GM23338 (cell line): ENCODE results near the gene TYSND1. TPM values are rescaled to one million over a fixed set of nuclear protein-coding genes. Genes with fewer than 3 reads are reported as not detected.

Experiments used
- ATAC-seq: fragments of 200-7000 bp; cut with Tn5 transposase; 3 replicates; pipeline ENCODE4 v1.9.1; 2020
- DNase-seq: peaks from one replicate; pipeline ENCODE4 v3.0.0-alpha.2; 2015; ENCODE audit warnings: low spot score
- H2AFZ ChIP-seq: fragments of 200-600 bp; sonication (generic); 2 replicates; pipeline ENCODE4 v1.8.0; 2016; ENCODE audit warnings: antibody characterized with exemption, mild to moderate bottlenecking, moderate library complexity
- H3F3A ChIP-seq: fragments of 200-600 bp; sonication (generic); replicated peaks from 2 replicates; pipeline ENCODE4 v1.8.0; 2017; ENCODE audit warnings: antibody characterized with exemption, mixed run types, low read depth
- H3K27ac ChIP-seq: fragments of 200-600 bp; sonication (generic); 2 replicates; pipeline ENCODE4 v1.6.1; 2016; ENCODE audit warnings: low read depth
- H3K27me3 ChIP-seq: fragments of 200-600 bp; sonication (generic); 2 replicates; pipeline ENCODE4 v1.8.0; 2016; ENCODE audit warnings: mild to moderate bottlenecking, mixed run types, moderate library complexity; ENCODE audit not compliant: insufficient read depth
- H3K36me3 ChIP-seq: fragments of 200-600 bp; sonication (generic); 2 replicates; pipeline ENCODE4 v1.8.0; 2016; ENCODE audit warnings: mild to moderate bottlenecking; ENCODE audit not compliant: insufficient read depth
- H3K4me1 ChIP-seq: fragments of 200-600 bp; sonication (generic); 2 replicates; pipeline ENCODE4 v1.8.0; 2016; ENCODE audit warnings: mild to moderate bottlenecking, moderate library complexity; ENCODE audit not compliant: insufficient read depth
- H3K4me2 ChIP-seq: fragments of 200-600 bp; sonication (generic); 2 replicates; pipeline ENCODE4 v1.7.1; 2017; ENCODE audit warnings: mixed run types
- H3K4me3 ChIP-seq: fragments of 200-600 bp; sonication (generic); 2 replicates; pipeline ENCODE4 v1.6.1; 2016; ENCODE audit warnings: mixed run types
- H3K79me2 ChIP-seq: fragments of 200-600 bp; sonication (generic); replicated peaks from 2 replicates; pipeline ENCODE4 v1.8.0; 2017; ENCODE audit warnings: mild to moderate bottlenecking; ENCODE audit not compliant: insufficient read depth
- H3K9me2 ChIP-seq: fragments of 200-600 bp; sonication (generic); 2 replicates; pipeline ENCODE4 v1.8.0; 2017; ENCODE audit not compliant: insufficient read depth
- H4K20me1 ChIP-seq: fragments of 200-600 bp; sonication (generic); replicated peaks from 2 replicates; pipeline ENCODE4 v1.8.0; 2017; ENCODE audit warnings: mild to moderate bottlenecking; ENCODE audit not compliant: insufficient read depth
- H3K27ac Mint-ChIP-seq: 2 replicates; pipeline ENCODE4 v1.8.0; 2020; ENCODE audit warnings: inconsistent platforms, mild to moderate bottlenecking, moderate library complexity, mixed read lengths
- H3K27me3 Mint-ChIP-seq: 3 replicates; pipeline ENCODE4 v1.8.0; 2022; ENCODE audit warnings: low read depth, mild to moderate bottlenecking, moderate library complexity, mixed read lengths, inconsistent platforms; ENCODE audit not compliant: insufficient read depth, poor library complexity
- H3K36me3 Mint-ChIP-seq: 3 replicates; pipeline ENCODE4 v1.8.0; 2021; ENCODE audit warnings: low read depth, mild to moderate bottlenecking, inconsistent platforms, moderate library complexity, mixed read lengths
- H3K4me1 Mint-ChIP-seq: 3 replicates; pipeline ENCODE4 v1.8.0; 2020; ENCODE audit warnings: mild to moderate bottlenecking, inconsistent platforms, mixed read lengths
- H3K4me3 Mint-ChIP-seq: 3 replicates; pipeline ENCODE4 v1.8.0; 2021; ENCODE audit warnings: moderate library complexity, mild to moderate bottlenecking, inconsistent platforms, mixed read lengths
- H3K9me3 Mint-ChIP-seq: 3 replicates; pipeline ENCODE4 v1.8.0; 2020; ENCODE audit warnings: moderate library complexity, mild to moderate bottlenecking, inconsistent platforms, mixed read lengths
- CREB1 ChIP-seq: fragments of 250-450 bp; sonication (Bioruptor Pico); IDR thresholded peaks from 2 replicates; pipeline ENCODE4 v1.5.0; 2020; ENCODE audit warnings: low read depth, mild to moderate bottlenecking, moderate library complexity
- EZH2 ChIP-seq: fragments of 200-600 bp; sonication (generic); IDR thresholded peaks from one replicate; pipeline ENCODE4 v1.8.0; 2017; ENCODE audit warnings: antibody characterized with exemption, mild to moderate bottlenecking, low read depth; ENCODE audit not compliant: unreplicated experiment
- EZH2phosphoT487 ChIP-seq: fragments of 200-600 bp; sonication (generic); IDR thresholded peaks from one replicate; pipeline ENCODE4 v1.8.1; 2018; ENCODE audit warnings: antibody characterized with exemption; ENCODE audit not compliant: unreplicated experiment
- JUNB ChIP-seq: IDR thresholded peaks from one replicate; pipeline ENCODE4 v1.6.1; 2016; ENCODE audit warnings: antibody characterized with exemption; ENCODE audit not compliant: unreplicated experiment
- POLR2AphosphoS5 ChIP-seq: IDR thresholded peaks from 2 replicates; pipeline ENCODE4 v1.6.1; 2016; ENCODE audit warnings: antibody characterized with exemption, low read depth
- STAT1 ChIP-seq: IDR thresholded peaks from one replicate; pipeline ENCODE4 v1.6.1; 2016; ENCODE audit warnings: antibody characterized with exemption; ENCODE audit not compliant: unreplicated experiment
- ZNF114 ChIP-seq: fragments of 250-450 bp; sonication (Bioruptor Pico); IDR thresholded peaks from 2 replicates; pipeline ENCODE4 v1.5.0; 2020; ENCODE audit warnings: mild to moderate bottlenecking, moderate library complexity
- polyA plus RNA-seq: library from polyadenylated mRNA; unstranded; fragments of >200 nt; fragmentation: Nextera tagmentation; extraction: Ambion mirVana; gene quantifications from 2 replicates; pipeline ENCODE4 v1.2.1, GENCODE V29; 2016
- total RNA-seq: library from RNA; depleted of rRNA; stranded (reverse); fragments of >200 nt; shearing (Covaris generic); gene quantifications from 2 replicates; pipeline ENCODE4 v1.2.3, GENCODE V29; 2014
- TF ChIP-seq, protein P1 (sequence below): fragments of 250-450 bp; sonication (Bioruptor Pico); IDR thresholded peaks from 2 replicates; pipeline ENCODE4 v1.5.0; 2020; ENCODE audit warnings: mild to moderate bottlenecking, moderate library complexity
- TF ChIP-seq, protein P2 (sequence below), 2 experiments: fragments of 200-600 bp in 1 of 2; sonication (generic) in 1 of 2; conservative IDR thresholded peaks; 2 replicates each; pipeline versions ENCODE4 v1.5.1 to v1.6.1; 2016 to 2017; ENCODE audit warnings: antibody characterized with exemption in 2 of 2, low read depth in 2 of 2, mild to moderate bottlenecking in 2 of 2, moderate library complexity in 1 of 2
- TF ChIP-seq, protein P3 (sequence below): IDR thresholded peaks from one replicate; pipeline ENCODE4 v1.6.1; 2018; ENCODE audit warnings: antibody characterized with exemption; ENCODE audit not compliant: unreplicated experiment

TYSND1 gene
- total and polyA plus RNA-seq, 2 experiments from 2014 or later: 5.2 to 19.5 TPM

DNA sequence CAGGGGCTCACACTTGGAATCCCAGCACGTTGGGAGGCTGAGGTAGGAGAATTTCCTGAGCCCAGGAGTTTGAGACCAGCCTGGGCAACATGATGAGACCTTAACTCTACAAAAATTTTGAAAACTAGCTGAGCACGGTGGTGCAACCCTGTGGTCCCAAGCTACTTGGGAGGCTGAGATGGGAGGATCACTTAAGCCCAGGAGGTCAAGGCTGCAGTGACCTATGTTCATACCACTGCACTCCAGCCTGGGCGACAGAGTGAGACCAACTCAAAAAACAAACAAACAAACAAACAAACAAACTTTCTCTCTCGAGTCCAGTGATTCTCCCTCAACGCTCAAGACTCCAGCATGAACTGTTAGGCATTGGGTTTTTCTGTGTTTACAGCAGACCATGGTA lies 2.0 kb upstream of the TYSND1 start (continued):
- TF ChIP-seq, protein P1, sequence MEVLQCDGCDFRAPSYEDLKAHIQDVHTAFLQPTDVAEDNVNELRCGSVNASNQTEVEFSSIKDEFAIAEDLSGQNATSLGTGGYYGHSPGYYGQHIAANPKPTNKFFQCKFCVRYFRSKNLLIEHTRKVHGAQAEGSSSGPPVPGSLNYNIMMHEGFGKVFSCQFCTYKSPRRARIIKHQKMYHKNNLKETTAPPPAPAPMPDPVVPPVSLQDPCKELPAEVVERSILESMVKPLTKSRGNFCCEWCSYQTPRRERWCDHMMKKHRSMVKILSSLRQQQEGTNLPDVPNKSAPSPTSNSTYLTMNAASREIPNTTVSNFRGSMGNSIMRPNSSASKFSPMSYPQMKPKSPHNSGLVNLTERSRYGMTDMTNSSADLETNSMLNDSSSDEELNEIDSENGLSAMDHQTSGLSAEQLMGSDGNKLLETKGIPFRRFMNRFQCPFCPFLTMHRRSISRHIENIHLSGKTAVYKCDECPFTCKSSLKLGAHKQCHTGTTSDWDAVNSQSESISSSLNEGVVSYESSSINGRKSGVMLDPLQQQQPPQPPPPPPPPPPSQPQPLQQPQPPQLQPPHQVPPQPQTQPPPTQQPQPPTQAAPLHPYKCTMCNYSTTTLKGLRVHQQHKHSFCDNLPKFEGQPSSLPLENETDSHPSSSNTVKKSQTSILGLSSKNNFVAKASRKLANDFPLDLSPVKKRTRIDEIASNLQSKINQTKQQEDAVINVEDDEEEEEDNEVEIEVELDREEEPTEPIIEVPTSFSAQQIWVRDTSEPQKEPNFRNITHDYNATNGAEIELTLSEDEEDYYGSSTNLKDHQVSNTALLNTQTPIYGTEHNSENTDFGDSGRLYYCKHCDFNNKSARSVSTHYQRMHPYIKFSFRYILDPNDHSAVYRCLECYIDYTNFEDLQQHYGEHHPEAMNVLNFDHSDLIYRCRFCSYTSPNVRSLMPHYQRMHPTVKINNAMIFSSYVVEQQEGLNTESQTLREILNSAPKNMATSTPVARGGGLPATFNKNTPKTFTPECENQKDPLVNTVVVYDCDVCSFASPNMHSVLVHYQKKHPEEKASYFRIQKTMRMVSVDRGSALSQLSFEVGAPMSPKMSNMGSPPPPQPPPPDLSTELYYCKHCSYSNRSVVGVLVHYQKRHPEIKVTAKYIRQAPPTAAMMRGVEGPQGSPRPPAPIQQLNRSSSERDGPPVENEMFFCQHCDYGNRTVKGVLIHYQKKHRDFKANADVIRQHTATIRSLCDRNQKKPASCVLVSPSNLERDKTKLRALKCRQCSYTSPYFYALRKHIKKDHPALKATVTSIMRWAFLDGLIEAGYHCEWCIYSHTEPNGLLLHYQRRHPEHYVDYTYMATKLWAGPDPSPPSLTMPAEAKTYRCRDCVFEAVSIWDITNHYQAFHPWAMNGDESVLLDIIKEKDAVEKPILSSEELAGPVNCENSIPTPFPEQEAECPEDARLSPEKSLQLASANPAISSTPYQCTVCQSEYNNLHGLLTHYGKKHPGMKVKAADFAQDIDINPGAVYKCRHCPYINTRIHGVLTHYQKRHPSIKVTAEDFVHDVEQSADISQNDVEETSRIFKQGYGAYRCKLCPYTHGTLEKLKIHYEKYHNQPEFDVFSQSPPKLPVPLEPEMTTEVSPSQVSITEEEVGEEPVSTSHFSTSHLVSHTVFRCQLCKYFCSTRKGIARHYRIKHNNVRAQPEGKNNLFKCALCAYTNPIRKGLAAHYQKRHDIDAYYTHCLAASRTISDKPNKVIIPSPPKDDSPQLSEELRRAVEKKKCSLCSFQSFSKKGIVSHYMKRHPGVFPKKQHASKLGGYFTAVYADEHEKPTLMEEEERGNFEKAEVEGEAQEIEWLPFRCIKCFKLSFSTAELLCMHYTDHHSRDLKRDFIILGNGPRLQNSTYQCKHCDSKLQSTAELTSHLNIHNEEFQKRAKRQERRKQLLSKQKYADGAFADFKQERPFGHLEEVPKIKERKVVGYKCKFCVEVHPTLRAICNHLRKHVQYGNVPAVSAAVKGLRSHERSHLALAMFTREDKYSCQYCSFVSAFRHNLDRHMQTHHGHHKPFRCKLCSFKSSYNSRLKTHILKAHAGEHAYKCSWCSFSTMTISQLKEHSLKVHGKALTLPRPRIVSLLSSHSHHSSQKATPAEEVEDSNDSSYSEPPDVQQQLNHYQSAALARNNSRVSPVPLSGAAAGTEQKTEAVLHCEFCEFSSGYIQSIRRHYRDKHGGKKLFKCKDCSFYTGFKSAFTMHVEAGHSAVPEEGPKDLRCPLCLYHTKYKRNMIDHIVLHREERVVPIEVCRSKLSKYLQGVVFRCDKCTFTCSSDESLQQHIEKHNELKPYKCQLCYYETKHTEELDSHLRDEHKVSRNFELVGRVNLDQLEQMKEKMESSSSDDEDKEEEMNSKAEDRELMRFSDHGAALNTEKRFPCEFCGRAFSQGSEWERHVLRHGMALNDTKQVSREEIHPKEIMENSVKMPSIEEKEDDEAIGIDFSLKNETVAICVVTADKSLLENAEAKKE (CRISPR knock-in tag): no peak
- no peak for TF ChIP-seq STAT1

DNA sequence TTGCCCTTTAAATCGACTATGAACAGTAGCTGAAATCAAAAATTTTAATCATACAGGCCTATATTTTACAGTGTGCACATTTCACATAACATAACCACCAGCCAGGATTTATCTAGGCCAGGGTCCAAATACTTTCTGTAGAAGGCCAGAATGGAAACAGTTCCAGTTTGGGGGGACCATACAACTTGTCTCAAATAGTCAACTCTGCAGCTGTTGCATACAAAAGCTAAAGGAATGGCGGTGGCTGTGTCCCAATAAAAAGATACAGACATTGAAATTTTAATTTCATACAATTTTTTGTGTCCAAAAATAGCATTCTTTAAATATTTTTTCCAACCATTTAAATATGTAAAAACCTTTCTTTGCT lies 742 bp upstream of the TYSND1 start:
- H2AFZ ChIP-seq: no peak overlapping the region
- H3K4me3 ChIP-seq: peak overlapping the region; percentile 38
- ATAC-seq: no peak
- TF ChIP-seq CREB1 (CRISPR knock-in tag) (no peak), EZH2phosphoT487 (no peak), POLR2AphosphoS5 (no peak), EZH2 (no peak), JUNB (no peak), ZNF114 (CRISPR knock-in tag) (no peak)
- TF ChIP-seq, protein P2, sequence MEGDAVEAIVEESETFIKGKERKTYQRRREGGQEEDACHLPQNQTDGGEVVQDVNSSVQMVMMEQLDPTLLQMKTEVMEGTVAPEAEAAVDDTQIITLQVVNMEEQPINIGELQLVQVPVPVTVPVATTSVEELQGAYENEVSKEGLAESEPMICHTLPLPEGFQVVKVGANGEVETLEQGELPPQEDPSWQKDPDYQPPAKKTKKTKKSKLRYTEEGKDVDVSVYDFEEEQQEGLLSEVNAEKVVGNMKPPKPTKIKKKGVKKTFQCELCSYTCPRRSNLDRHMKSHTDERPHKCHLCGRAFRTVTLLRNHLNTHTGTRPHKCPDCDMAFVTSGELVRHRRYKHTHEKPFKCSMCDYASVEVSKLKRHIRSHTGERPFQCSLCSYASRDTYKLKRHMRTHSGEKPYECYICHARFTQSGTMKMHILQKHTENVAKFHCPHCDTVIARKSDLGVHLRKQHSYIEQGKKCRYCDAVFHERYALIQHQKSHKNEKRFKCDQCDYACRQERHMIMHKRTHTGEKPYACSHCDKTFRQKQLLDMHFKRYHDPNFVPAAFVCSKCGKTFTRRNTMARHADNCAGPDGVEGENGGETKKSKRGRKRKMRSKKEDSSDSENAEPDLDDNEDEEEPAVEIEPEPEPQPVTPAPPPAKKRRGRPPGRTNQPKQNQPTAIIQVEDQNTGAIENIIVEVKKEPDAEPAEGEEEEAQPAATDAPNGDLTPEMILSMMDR (conservative IDR thresholded peaks at IDR 0.05; ENCODE audit: low read depth in 2 of 2): no peak
- TF ChIP-seq, protein P3, sequence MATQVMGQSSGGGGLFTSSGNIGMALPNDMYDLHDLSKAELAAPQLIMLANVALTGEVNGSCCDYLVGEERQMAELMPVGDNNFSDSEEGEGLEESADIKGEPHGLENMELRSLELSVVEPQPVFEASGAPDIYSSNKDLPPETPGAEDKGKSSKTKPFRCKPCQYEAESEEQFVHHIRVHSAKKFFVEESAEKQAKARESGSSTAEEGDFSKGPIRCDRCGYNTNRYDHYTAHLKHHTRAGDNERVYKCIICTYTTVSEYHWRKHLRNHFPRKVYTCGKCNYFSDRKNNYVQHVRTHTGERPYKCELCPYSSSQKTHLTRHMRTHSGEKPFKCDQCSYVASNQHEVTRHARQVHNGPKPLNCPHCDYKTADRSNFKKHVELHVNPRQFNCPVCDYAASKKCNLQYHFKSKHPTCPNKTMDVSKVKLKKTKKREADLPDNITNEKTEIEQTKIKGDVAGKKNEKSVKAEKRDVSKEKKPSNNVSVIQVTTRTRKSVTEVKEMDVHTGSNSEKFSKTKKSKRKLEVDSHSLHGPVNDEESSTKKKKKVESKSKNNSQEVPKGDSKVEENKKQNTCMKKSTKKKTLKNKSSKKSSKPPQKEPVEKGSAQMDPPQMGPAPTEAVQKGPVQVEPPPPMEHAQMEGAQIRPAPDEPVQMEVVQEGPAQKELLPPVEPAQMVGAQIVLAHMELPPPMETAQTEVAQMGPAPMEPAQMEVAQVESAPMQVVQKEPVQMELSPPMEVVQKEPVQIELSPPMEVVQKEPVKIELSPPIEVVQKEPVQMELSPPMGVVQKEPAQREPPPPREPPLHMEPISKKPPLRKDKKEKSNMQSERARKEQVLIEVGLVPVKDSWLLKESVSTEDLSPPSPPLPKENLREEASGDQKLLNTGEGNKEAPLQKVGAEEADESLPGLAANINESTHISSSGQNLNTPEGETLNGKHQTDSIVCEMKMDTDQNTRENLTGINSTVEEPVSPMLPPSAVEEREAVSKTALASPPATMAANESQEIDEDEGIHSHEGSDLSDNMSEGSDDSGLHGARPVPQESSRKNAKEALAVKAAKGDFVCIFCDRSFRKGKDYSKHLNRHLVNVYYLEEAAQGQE: no peak

More for the DNA sequence above, 742 bp upstream of the TYSND1 start:
- no peaks in the 10 kb centered on the region; the same call in none of the 2 replicates for H4K20me1 ChIP-seq
- peaks cover 7% of the 10 kb centered on the region; the same call in 1 of the 2 replicates for H3K27me3 ChIP-seq
- no peaks in the 10 kb centered on the region for H3K9me2 ChIP-seq
- peak overlapping the region; percentile 9 for H3K27ac ChIP-seq
- Mint-ChIP-seq H3K36me3 (peaks cover 19% of the 10 kb centered on the region), H3K27me3 (peaks cover 6% of the 10 kb centered on the region), H3K4me1 (peaks cover 14% of the 10 kb centered on the region), H3K4me3 (peak overlapping the region; percentile 74), H3K9me3 (no peaks in the 10 kb centered on the region), H3K27ac (peak overlapping the region; percentile 98)
- H3F3A ChIP-seq: 0 out of 2 replicates have a peak, but pooled peaks cover 3% of the 10 kb centered on the region
- H3K4me1 ChIP-seq: peaks cover 12% of the 10 kb centered on the region; the same call in 1 of the 2 replicates
- DNase-seq: no peak
- peaks cover 7% of the 10 kb centered on the region; the same call in 1 of the 2 replicates for H3K79me2 ChIP-seq
- peaks cover 4% of the 10 kb centered on the region for H3K36me3 ChIP-seq
- H3K4me2 ChIP-seq: peak overlapping the region; percentile 30
